NB4 (cell line): Measurements from ENCODE around the gene GALNT2.

Source experiments
- CTCF ChIP-seq: IDR thresholded peaks from one replicate; pipeline ENCODE4 v1.5.1; 2012; ENCODE audit warnings: low read depth, low read length
- POLR2A ChIP-seq: IDR thresholded peaks from 2 replicates; pipeline ENCODE4 v1.6.1; 2011; ENCODE audit warnings: mild to moderate bottlenecking; ENCODE audit not compliant: insufficient read length; ENCODE audit errors: extremely low read depth

- TF ChIP-seq CTCF = no peak
- no peak for TF ChIP-seq POLR2A
These were observed 26.6 kb upstream of the GALNT2 start for GRCh38 chr1:230040440-230040839.
